CD4-positive, CD25-positive, alpha-beta regulatory T cell (primary cell): ENCODE data around the gene PILRB. TPM values are rescaled to one million over a fixed set of nuclear protein-coding genes. Genes with fewer than 3 reads are reported as not detected.
"Not testable (repeated sequence)": the region's sequence is repeated elsewhere in the genome, so short reads cannot be mapped to it uniquely, and the experiment has no call there.

Source experiments
- ATAC-seq, 2 donors: fragments of 150-1000 bp; cut with Tn5 transposase; one replicate each; pipeline ENCODE4 v1.10.0; 2021; ENCODE audit warnings: low read depth in 2 of 2, moderate number of reproducible peaks in 2 of 2, moderate library complexity in 1 of 2
- DNase-seq, 3 donors: peaks; one replicate each; pipeline versions ENCODE4 v3.0.0 to v3.0.0-alpha.2; 2012 to 2022; ENCODE audit warnings: mixed read lengths in 1 of 3
- H3K27ac ChIP-seq: one replicate; pipeline ENCODE4 v1.7.0; 2013; ENCODE audit warnings: mild to moderate bottlenecking, low read length; ENCODE audit not compliant: insufficient read depth, poor library complexity, severe bottlenecking
- H3K27me3 ChIP-seq: one replicate; pipeline ENCODE4 v1.7.0; 2013; ENCODE audit warnings: low read length; ENCODE audit not compliant: control insufficient read depth, insufficient read depth
- H3K36me3 ChIP-seq: one replicate; pipeline ENCODE4 v1.7.0; 2013; ENCODE audit warnings: mild to moderate bottlenecking, low read length, moderate library complexity; ENCODE audit not compliant: control insufficient read depth, insufficient read depth
- H3K4me1 ChIP-seq: 2 replicates; pipeline ENCODE4 v1.7.0; 2013; ENCODE audit warnings: mild to moderate bottlenecking, low read length; ENCODE audit not compliant: insufficient read depth, control insufficient read depth, poor library complexity, severe bottlenecking
- H3K4me3 ChIP-seq: one replicate; pipeline ENCODE4 v1.7.0; 2013; ENCODE audit warnings: low read depth, mild to moderate bottlenecking, low read length, moderate library complexity
- H3K9me3 ChIP-seq, 2 experiments: 1 replicate in 1 of 2; 2 replicates in 1 of 2; pipeline ENCODE4 v1.7.0; 2013; ENCODE audit warnings: low read length in 2 of 2, mild to moderate bottlenecking in 1 of 2, moderate library complexity in 1 of 2; ENCODE audit not compliant: control insufficient read depth in 2 of 2
- H3K27ac Mint-ChIP-seq, 3 donors: one replicate each; pipeline ENCODE4 v1.8.0; 2020 to 2022; ENCODE audit warnings: mild to moderate bottlenecking in 3 of 3, mixed read lengths in 3 of 3, moderate library complexity in 2 of 3
- H3K27me3 Mint-ChIP-seq: one replicate; pipeline ENCODE4 v1.8.0; 2022; ENCODE audit warnings: mild to moderate bottlenecking, mixed read lengths
- H3K36me3 Mint-ChIP-seq: one replicate; pipeline ENCODE4 v1.8.0; 2020; ENCODE audit warnings: mixed read lengths
- H3K4me1 Mint-ChIP-seq, 4 donors: one replicate each; pipeline ENCODE4 v1.8.0; 2020 to 2022; ENCODE audit warnings: mixed read lengths in 4 of 4, mild to moderate bottlenecking in 1 of 4
- H3K4me3 Mint-ChIP-seq, 4 donors: one replicate each; pipeline ENCODE4 v1.8.0; 2020 to 2022; ENCODE audit warnings: mild to moderate bottlenecking in 4 of 4, mixed read lengths in 4 of 4, moderate library complexity in 3 of 4
- H3K9me3 Mint-ChIP-seq, 7 donors: one replicate each; pipeline ENCODE4 v1.8.0; 2020 to 2022; ENCODE audit warnings: mixed read lengths in 7 of 7, mild to moderate bottlenecking in 3 of 7, moderate library complexity in 2 of 7
- polyA plus RNA-seq, 4 donors: library from polyadenylated mRNA; unstranded; fragments of 300-500 nt; fragmentation: Illumina TruSeq; gene quantifications; one replicate each; pipeline ENCODE4 v1.2.3, GENCODE V29; 2021
- total RNA-seq: library from RNA; stranded (reverse); gene quantifications from one replicate; pipeline ENCODE4 v1.2.3, GENCODE V29; 2022

Gene PILRB
- total and polyA plus RNA-seq, 5 donors from 2014 or later: 2.1 to 88.0 (median 2.8) TPM

DNA sequence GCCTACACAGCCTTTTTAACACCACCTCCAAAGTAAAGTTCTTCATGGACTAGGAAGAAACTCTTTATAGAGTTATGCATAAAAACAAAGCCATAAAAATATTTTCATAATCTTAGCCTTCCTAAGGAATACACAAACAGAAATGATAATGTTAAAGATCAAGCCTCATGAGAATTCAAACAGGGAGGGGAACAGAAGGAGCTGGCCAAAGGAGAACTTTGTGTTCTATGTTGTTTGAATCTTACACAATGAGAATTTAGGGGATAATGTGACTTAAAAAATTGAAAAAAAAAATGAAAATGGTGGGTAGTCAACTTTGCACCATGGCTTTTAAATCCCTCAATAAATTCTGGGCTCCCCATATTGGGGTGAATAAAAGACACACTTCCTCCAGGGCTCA is 9.1 kb upstream of the PILRB start:
- H3K36me3 ChIP-seq: peaks cover 40% of the 10 kb centered on the region
- Mint-ChIP-seq H3K9me3 (no peaks in the 10 kb centered on the region), H3K27me3 (no peaks in the 10 kb centered on the region), H3K27ac (peak overlapping the region in 2 of 3 donors; percentile 23 to 56), H3K4me3 (no peak overlapping the region), H3K4me1 (peaks cover 0 to 27% (median 13%) of the 10 kb centered on the region in 4 donors), H3K36me3 (peaks cover 12% of the 10 kb centered on the region)
- no peak for DNase-seq
- ATAC-seq: no peak
- no peaks in the 10 kb centered on the region for H3K27me3 ChIP-seq
- H3K4me1 ChIP-seq: peaks cover 16% of the 10 kb centered on the region
- no peaks in the 10 kb centered on the region for H3K9me3 ChIP-seq
- no peak overlapping the region for H3K4me3 ChIP-seq
- H3K27ac ChIP-seq: no peak overlapping the region

DNA sequence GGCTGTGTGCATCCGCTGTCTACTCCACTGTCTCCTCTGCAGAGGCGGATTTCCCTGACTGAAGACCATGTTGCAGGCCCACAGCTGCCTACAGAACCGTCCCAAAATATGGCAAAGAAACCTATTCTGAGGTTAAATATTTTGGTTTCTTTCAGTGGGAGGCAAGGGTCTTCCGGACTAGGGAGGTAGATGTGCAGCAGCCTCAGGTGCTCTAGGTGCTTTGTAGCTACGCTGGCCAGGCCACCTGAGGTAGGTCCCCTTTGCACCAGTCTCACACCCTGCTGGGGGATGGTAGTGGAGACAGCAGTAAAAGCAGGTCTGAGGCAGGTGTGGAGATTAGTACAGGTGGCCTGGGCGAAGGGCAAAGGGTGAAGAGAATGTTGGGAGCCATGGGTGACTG is 8.2 kb upstream of the PILRB start:
- H3K27me3 Mint-ChIP-seq: no peaks in the 10 kb centered on the region

DNA sequence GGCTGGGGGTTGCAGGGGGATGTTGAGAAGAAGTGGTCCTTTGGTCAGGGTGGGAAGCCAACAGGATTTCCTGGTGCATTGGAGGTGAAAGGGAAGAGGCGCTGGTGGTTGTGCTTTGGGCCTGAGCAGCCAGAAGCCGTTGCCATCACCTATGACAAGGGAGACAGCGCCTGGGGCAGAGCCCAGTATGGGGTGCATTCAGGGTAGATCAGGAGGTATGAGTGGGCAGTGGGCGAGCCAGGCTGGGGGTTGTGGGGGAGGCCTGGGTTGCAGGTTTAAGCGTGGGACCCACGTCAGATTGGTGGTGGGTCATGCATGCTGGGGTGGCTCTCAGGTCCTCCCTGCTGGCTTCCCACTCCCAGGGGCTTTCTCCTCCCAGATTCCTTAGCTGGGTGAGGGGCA is 6.3 kb upstream of the PILRB start:
- Mint-ChIP-seq H3K9me3 (no peaks in the 10 kb centered on the region), H3K4me1 (peaks cover 0 to 15% (median 3%) of the 10 kb centered on the region in 4 donors), H3K27me3 (no peaks in the 10 kb centered on the region), H3K36me3 (peaks cover 13% of the 10 kb centered on the region), H3K27ac (peak overlapping the region in 1 of 3 donors; percentile 71), H3K4me3 (no peak overlapping the region)
- H3K4me1 ChIP-seq: no peaks in the 10 kb centered on the region
- H3K27ac ChIP-seq: no peak overlapping the region
- peaks cover 47% of the 10 kb centered on the region for H3K36me3 ChIP-seq
- H3K9me3 ChIP-seq: no peaks in the 10 kb centered on the region
- H3K27me3 ChIP-seq: no peaks in the 10 kb centered on the region
- ATAC-seq (no peak), DNase-seq (no peak)
- no peak overlapping the region for H3K4me3 ChIP-seq

More for the DNA sequence above, 8.2 kb upstream of the PILRB start:
- H3K9me3 ChIP-seq: no peaks in the 10 kb centered on the region
- H3K27ac ChIP-seq: no peak overlapping the region
- no peak for DNase-seq
- H3K27ac Mint-ChIP-seq: peak overlapping the region; percentile 23 to 63 (median 44)
- H3K4me1 ChIP-seq: peaks cover 7% of the 10 kb centered on the region
- H3K9me3 Mint-ChIP-seq: no peaks in the 10 kb centered on the region
- peaks cover 0 to 20% (median 5%) of the 10 kb centered on the region in 4 donors for H3K4me1 Mint-ChIP-seq
- peaks cover 43% of the 10 kb centered on the region for H3K36me3 ChIP-seq
- no peaks in the 10 kb centered on the region for H3K27me3 ChIP-seq
- no peak overlapping the region for H3K4me3 Mint-ChIP-seq
- no peak for ATAC-seq
- no peak overlapping the region for H3K4me3 ChIP-seq
- peaks cover 14% of the 10 kb centered on the region for H3K36me3 Mint-ChIP-seq

DNA sequence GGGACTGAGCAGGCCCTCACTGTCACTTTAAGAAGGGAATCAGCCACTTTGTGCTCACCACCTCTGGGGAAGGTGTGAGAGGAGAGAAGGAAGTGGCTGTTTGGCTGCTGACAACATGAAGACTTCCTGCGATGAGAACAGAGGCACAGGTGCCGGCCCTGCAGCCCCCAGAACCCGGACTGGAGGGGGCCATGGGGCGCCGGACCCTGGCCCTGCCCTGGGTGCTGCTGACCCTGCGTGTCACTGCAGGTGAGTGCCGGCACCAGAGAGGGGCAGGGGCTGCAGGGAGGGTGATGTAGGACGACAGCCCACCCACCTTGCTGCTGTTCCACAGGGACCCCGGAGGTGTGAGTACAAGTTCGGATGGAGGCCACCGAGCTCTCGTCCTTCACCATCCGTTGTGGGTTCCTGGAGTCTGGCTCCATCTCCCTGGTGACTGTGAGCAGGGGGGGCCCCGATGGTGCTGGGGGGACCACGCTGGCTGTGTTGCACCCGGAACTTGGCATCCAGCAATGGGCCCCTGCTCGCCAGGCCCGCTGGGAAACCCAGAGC is 5.6 kb upstream of the PILRB start:
- not testable (repeated sequence) for H3K27ac Mint-ChIP-seq, H3K4me1 ChIP-seq, H3K36me3 Mint-ChIP-seq, H3K9me3 Mint-ChIP-seq, H3K27ac ChIP-seq, DNase-seq, H3K27me3 ChIP-seq, H3K27me3 Mint-ChIP-seq, H3K4me3 Mint-ChIP-seq, H3K9me3 ChIP-seq, H3K4me3 ChIP-seq
- peaks cover 44% of the 10 kb centered on the region for H3K36me3 ChIP-seq
- H3K4me1 Mint-ChIP-seq: peaks cover 0 to 15% (median 1%) of the 10 kb centered on the region in 4 donors
- peak; percentile 81 to 85 for ATAC-seq

DNA sequence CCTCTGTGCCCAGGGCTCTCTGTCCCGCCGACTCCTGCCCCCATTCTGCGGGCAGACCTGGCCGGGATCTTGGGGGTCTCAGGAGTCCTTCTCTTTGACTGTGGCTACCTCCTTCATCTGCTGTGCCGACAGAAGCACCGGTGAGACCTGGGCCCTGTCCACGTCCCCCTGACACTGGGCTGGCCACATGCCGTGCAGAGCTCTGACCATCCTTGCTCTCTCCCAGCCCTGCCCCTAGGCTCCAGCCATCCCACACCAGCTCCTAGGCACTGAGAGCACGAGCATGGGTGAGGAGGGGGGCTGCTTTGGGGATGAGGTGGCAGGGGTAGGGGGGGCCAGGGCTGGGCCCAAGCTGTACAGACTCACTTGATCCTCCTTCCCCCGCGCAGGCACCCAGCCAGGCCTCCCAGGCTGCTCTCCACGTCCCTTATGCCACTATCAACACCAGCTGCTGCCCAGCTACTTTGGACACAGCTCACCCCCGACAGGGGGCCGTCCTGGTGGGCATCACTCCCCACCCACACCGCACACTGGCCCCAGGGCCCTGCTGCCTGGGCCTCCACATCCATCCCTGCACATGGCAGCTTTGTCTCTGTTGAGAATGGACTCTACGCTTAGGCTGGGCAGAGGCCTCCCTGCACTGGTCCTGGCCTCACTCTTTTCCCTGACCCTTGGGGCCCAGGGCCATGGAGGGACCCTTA is 4.8 kb upstream of the PILRB start:
- H3K27me3 ChIP-seq: no peaks in the 10 kb centered on the region
- H3K4me3 ChIP-seq: no peak overlapping the region
- no peaks in the 10 kb centered on the region for H3K4me1 ChIP-seq
- Mint-ChIP-seq H3K36me3 (peaks cover 5% of the 10 kb centered on the region), H3K4me3 (no peak overlapping the region), H3K27me3 (no peaks in the 10 kb centered on the region), H3K9me3 (no peaks in the 10 kb centered on the region), H3K4me1 (peaks cover 0 to 15% (median 1%) of the 10 kb centered on the region in 4 donors), H3K27ac (peak overlapping the region in 2 of 3 donors; percentile 85 to 86)
- no peak overlapping the region for H3K27ac ChIP-seq
- DNase-seq (no peak), ATAC-seq (no peak)
- peaks cover 42% of the 10 kb centered on the region for H3K36me3 ChIP-seq
- H3K9me3 ChIP-seq: no peaks in the 10 kb centered on the region

DNA sequence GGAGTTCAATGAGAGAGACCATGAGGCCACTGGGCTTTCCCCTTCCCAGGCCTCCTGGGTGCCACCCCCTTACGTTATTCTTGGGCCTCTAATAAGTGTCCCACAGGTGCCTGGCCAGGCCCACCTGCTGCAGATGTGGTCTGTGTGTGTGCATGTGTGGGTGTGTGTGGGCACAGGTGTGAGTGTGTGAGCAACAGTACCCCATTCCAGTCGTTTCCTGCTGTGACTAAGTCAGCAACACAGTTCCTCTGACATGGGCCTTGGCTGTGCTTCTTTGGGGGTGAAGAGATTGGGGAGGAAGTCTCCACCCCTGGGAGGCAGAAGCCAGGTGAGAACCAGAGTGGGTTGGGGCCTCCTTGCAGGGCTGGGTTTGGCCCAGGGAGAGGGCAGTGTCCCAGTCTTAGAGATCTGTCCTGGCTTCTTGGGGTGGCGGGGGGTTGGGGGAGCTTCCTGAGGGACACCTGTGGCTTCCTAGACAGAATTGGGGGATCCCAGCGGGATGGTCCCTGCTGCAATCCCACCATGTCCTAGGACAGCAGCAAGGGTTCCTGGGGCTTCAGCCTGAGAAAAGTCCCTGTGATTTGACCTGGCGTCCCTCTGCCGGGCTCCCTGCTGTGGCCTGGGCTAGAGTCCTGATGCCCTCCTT is 4.1 kb upstream of the PILRB start:
- H3K27ac ChIP-seq: no peak overlapping the region
- peak in 1 of 3 donors; percentile 45 for DNase-seq
- H3K9me3 ChIP-seq: no peaks in the 10 kb centered on the region
- H3K27me3 Mint-ChIP-seq: no peaks in the 10 kb centered on the region
- peaks cover 5% of the 10 kb centered on the region for H3K36me3 Mint-ChIP-seq
- H3K4me1 Mint-ChIP-seq: peaks cover 0 to 15% (median under 1%) of the 10 kb centered on the region in 4 donors
- H3K36me3 ChIP-seq: peaks cover 48% of the 10 kb centered on the region
- H3K9me3 Mint-ChIP-seq: no peaks in the 10 kb centered on the region
- H3K27ac Mint-ChIP-seq: peak overlapping the region in 2 of 3 donors; percentile 38 to 86
- H3K4me1 ChIP-seq: no peaks in the 10 kb centered on the region
- no peaks in the 10 kb centered on the region for H3K27me3 ChIP-seq
- no peak overlapping the region for H3K4me3 ChIP-seq
- no peak overlapping the region for H3K4me3 Mint-ChIP-seq
- ATAC-seq: peak in 1 of 2 donors; percentile 19

DNA sequence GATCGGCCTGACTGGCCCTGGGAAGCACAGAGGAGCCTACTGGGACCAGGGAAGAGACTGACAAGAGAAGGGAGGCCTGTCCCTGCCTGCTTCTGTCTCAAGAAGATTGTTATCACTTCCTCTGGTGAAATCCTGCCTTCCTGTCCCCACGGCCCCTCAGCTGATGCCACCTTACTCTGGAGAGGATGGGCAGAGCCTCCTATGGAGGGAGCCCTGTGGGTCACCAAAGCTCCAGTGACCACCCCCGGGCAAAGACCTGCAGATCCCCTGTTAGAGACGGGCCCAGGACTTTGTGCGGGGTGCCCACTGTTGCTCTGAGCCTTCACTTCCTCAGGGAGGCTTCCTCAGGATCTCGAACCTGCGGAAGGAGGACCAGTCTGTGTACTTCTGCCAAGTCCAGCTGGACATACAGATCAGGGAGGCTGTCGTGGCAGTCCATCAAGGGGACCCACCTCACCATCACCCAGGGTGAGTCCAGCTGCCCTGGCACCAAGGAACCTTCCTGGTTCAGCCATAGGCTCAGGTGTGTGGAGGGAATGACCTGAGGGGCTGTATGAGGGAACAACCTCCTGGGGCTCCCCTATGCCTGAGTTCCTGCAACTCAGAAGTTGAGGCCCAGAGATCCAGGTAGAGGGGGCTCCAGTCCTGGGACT is 1.4 kb upstream of the PILRB start:
- Mint-ChIP-seq H3K36me3 (peaks cover 14% of the 10 kb centered on the region), H3K4me3 (no peak overlapping the region), H3K27ac (no peak overlapping the region), H3K9me3 (no peaks in the 10 kb centered on the region), H3K4me1 (peaks cover 0 to 7% (median 1%) of the 10 kb centered on the region in 4 donors), H3K27me3 (no peaks in the 10 kb centered on the region)
- Histone ChIP-seq H3K27me3 (no peaks in the 10 kb centered on the region), H3K27ac (no peak overlapping the region), H3K9me3 (no peaks in the 10 kb centered on the region), H3K36me3 (peaks cover 54% of the 10 kb centered on the region), H3K4me1 (no peaks in the 10 kb centered on the region), H3K4me3 (no peak overlapping the region)
- ATAC-seq (no peak), DNase-seq (no peak)
